T-helper 17 cell (primary cell): ENCODE measurements around the gene CAMK2N1. TPM values are rescaled to one million over a fixed set of nuclear protein-coding genes. Genes with fewer than 3 reads are reported as not detected.

Experiments used
- ATAC-seq: fragments of 150-1000 bp; cut with Tn5 transposase; 2 replicates; pipeline ENCODE4 v1.10.0; 2021; ENCODE audit warnings: mild to moderate bottlenecking, moderate library complexity
- DNase-seq, 3 donors: peaks; one replicate each; pipeline versions ENCODE4 v3.0.0 to v3.0.0-alpha.2; 2020 to 2021
- H3K9me3 ChIP-seq: one replicate; pipeline ENCODE4 v1.7.0; 2013; ENCODE audit warnings: low read length, mild to moderate bottlenecking; ENCODE audit not compliant: control insufficient read depth, poor library complexity, severe bottlenecking
- H3K27ac Mint-ChIP-seq: one replicate; pipeline ENCODE4 v1.8.0; 2022; ENCODE audit warnings: mild to moderate bottlenecking, moderate library complexity, mixed read lengths
- H3K27me3 Mint-ChIP-seq: one replicate; pipeline ENCODE4 v1.8.0; 2022; ENCODE audit warnings: mixed read lengths
- H3K36me3 Mint-ChIP-seq: one replicate; pipeline ENCODE4 v1.8.0; 2022; ENCODE audit warnings: low read depth, mixed read lengths
- H3K4me1 Mint-ChIP-seq: one replicate; pipeline ENCODE4 v1.8.0; 2022; ENCODE audit warnings: mild to moderate bottlenecking, mixed read lengths
- H3K4me3 Mint-ChIP-seq: one replicate; pipeline ENCODE4 v1.8.0; 2022; ENCODE audit warnings: mild to moderate bottlenecking, moderate library complexity, mixed read lengths
- total RNA-seq, 4 donors: library from RNA in 2 of 4; stranded (reverse) in 2 of 4; gene quantifications; one replicate each; pipeline ENCODE4 v1.2.3 and lab custom pipeline; 2022 to 2026

The CAMK2N1 gene
- total RNA-seq, 2 donors from 2014 or later = 5.3 to 6.3 TPM

DNA sequence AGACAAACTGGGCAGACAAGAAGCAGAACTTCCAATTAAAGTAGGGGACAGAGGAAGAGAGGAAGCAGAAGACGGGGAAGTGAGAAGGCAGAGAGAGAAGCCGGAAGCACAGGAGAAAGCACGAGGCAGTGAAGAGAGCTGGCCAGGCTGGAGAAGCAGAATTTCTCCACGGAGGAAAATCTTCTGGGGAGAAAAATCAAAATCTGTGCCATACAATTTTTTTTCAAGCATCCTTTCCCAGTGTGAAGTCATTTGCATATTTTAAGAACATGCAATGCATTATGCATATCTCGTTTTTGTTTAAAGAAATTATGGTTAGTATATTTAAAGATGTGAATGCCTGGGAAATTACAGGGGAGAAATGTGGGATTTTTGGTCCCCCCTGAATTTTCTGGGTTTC, 7.3 kb upstream of the CAMK2N1 start:
- H3K27me3 Mint-ChIP-seq = peaks cover 5% of the 10 kb centered on the region
- H3K4me3 Mint-ChIP-seq = no peak overlapping the region
- H3K27ac Mint-ChIP-seq = no peak overlapping the region
- peaks cover 3% of the 10 kb centered on the region for H3K4me1 Mint-ChIP-seq
- ATAC-seq (no peak), DNase-seq (no peak)
- H3K36me3 Mint-ChIP-seq = no peaks in the 10 kb centered on the region
- H3K9me3 ChIP-seq = no peaks in the 10 kb centered on the region

DNA sequence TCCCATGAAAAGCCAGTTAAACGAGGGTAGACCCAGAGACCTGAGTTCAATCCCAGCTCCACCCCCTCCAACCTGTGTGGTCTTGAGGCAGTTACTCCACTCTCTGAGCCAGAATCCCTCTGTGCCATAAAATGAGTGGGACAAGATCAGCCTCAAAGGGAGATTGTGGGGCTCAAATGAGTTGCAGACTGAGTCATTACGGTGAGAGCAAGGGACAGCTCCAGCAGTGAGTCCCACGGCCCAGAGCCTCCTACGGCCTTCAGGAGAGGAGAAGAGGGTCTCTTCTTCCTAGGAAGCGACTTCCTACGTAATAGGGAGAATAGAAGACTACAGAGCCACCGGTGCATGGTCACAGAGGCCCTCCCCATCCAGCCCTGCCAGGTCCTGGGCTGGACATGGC, 6.7 kb upstream of the CAMK2N1 start:
- Mint-ChIP-seq H3K4me3 (no peak overlapping the region), H3K4me1 (peaks cover 4% of the 10 kb centered on the region), H3K27ac (no peak overlapping the region), H3K36me3 (no peaks in the 10 kb centered on the region), H3K27me3 (peaks cover 11% of the 10 kb centered on the region)
- DNase-seq (no peak), ATAC-seq (no peak)
- H3K9me3 ChIP-seq = no peaks in the 10 kb centered on the region

DNA sequence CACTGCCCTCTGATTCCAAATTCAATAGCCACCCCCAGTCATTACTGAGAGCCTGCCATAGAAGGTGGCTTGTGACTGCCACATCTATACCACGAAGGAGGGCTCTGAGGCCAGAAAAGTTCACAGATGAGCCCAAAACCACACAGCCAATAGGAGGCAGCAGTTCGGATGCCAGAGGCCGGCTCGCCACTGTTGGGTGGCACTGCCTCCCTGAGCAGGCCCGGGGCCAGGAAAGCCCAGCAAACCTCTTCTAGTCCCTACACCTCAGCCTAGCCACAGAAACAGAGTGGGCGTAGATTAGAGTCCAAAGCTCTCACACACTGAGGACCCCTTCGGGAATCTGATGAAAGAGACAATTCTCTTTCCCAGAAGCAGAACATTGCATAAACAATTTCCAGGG, 5.9 kb upstream of the CAMK2N1 start:
- no peak for ATAC-seq
- no peak for DNase-seq
- H3K4me3 Mint-ChIP-seq = no peak overlapping the region
- H3K36me3 Mint-ChIP-seq = no peaks in the 10 kb centered on the region
- H3K4me1 Mint-ChIP-seq = peaks cover 8% of the 10 kb centered on the region
- no peak overlapping the region for H3K27ac Mint-ChIP-seq
- no peaks in the 10 kb centered on the region for H3K9me3 ChIP-seq
- H3K27me3 Mint-ChIP-seq = peaks cover 19% of the 10 kb centered on the region

DNA sequence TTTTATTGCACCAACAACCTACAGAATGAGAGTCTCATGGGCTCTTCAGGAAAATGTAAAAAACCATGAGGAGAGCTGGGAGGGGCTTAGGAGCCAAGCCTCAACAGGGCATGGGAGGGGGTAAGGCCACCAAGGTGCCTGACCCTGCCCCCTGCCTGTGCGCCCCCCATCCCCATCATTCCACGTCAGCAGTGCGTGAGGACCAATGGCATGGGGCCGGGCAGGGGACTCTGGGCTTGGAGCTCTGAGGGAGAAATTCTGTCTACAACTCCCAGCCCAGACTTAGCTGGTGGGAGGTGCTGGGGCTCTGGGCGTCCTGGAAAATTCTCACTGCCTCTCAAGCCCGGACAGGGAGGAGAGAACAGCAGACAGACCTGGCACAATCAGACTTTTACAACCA, 5.2 kb upstream of the CAMK2N1 start:
- H3K4me3 Mint-ChIP-seq = no peak overlapping the region
- peaks cover 19% of the 10 kb centered on the region for H3K27me3 Mint-ChIP-seq
- no peak overlapping the region for H3K27ac Mint-ChIP-seq
- no peak for DNase-seq
- ATAC-seq = no peak
- no peaks in the 10 kb centered on the region for H3K9me3 ChIP-seq
- no peaks in the 10 kb centered on the region for H3K36me3 Mint-ChIP-seq
- peaks cover 8% of the 10 kb centered on the region for H3K4me1 Mint-ChIP-seq

GRCh38 chr1:20487236-20487590, 1.2 kb upstream of the CAMK2N1 start:
- Mint-ChIP-seq H3K27me3 (peaks cover 40% of the 10 kb centered on the region), H3K4me3 (peak overlapping the region; percentile 98), H3K27ac (no peak overlapping the region), H3K4me1 (peaks cover 21% of the 10 kb centered on the region), H3K36me3 (peaks cover 5% of the 10 kb centered on the region)
- ATAC-seq (no peak), DNase-seq (no peak)
- no peaks in the 10 kb centered on the region for H3K9me3 ChIP-seq

DNA sequence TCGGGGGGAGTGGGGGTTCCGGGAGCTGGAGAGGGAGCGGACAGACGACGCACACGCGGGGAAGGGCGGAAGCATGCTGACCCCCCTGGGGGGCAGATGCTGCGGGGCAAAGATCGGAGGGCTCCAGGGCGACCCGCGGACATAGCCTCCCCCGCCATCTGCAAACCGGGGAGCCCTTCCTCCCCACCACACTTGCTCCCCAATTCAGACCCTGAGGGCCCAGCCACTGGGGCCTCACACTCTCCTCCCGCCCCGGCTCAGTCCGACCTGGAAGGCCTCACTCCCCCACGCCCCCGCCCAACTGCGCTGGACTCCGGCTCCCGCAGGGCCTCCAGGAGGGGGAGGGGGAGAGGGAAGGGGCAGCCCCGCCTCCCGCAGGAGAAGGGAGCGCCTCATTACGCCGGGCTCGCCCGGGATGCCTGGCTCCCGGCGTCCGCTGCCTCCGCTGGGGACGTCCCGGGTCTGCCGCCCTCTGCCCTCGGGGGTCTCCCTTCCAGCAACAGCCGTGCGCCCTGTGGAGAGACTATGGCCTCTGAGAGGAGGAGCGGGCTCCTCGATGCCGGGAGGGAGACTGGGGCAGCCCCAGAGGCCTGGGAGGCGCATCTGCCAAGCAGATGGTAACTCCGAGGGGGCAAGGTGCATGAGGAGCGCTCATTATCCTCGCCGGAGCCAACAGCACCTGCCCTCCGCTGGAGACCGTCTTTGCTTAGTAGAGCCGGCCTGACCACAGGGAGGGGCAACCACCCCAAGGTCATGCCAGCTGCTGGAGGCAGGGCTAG, 636 bp upstream of the CAMK2N1 start:
- H3K9me3 ChIP-seq = no peaks in the 10 kb centered on the region
- Mint-ChIP-seq H3K27me3 (peaks cover 45% of the 10 kb centered on the region), H3K27ac (peak overlapping the region; percentile 89), H3K4me1 (peaks cover 21% of the 10 kb centered on the region), H3K36me3 (peaks cover 5% of the 10 kb centered on the region), H3K4me3 (peak overlapping the region; percentile 98)
- ATAC-seq (peak; percentile 11), DNase-seq (no peak)

DNA sequence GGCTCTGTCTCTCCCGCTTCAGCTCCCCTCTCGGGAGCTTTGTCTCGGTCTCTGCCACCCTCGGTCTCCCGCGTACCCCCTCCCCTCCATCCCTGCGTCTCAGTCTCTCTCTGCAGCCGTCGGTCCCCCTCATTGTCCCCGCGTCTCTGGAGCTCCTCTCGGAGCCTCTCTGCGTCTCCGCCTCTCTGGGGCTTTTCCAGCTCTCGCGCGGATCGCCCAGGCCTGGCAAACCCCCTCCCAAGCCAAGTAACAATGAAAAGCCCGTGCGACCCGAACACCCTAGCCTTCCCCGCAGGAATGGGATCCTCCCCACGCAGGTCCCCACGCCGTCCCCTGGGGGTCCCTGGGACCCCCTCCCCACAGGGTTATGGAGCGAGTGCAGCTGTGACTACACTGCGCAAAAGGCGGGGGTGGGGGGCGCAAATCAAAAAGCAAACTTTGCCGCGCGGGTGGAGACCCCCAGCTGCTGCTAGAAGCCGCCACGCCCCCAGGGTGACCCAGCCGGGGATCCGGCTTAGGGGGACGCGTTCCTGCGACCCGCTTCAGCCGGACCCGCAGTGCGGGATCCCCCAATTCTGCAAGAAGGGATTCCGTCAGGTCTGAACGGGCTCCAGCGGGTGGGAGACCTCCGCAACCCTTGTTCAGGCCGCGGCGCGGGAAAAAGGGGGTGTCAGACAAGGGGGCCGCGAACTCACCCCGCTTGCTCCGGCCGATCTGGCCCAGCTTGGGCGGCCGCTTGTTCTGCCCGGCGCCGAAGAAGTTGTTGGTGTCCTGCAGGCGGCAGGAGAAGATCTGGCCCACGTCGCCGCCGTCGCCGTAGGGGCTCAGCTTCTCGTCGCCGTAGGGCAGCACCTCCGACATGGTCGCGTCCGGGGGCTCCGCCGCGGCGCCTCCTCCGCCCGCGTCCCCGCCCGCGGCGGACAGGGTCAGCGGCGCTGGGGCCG, 1.2 kb downstream of the CAMK2N1 start:
- Mint-ChIP-seq H3K27me3 (peaks cover 63% of the 10 kb centered on the region), H3K27ac (no peak overlapping the region), H3K4me3 (peak overlapping the region; percentile 92), H3K36me3 (peaks cover 5% of the 10 kb centered on the region), H3K4me1 (peaks cover 21% of the 10 kb centered on the region)
- H3K9me3 ChIP-seq = no peaks in the 10 kb centered on the region
- no peak for DNase-seq
- ATAC-seq = no peak

DNA sequence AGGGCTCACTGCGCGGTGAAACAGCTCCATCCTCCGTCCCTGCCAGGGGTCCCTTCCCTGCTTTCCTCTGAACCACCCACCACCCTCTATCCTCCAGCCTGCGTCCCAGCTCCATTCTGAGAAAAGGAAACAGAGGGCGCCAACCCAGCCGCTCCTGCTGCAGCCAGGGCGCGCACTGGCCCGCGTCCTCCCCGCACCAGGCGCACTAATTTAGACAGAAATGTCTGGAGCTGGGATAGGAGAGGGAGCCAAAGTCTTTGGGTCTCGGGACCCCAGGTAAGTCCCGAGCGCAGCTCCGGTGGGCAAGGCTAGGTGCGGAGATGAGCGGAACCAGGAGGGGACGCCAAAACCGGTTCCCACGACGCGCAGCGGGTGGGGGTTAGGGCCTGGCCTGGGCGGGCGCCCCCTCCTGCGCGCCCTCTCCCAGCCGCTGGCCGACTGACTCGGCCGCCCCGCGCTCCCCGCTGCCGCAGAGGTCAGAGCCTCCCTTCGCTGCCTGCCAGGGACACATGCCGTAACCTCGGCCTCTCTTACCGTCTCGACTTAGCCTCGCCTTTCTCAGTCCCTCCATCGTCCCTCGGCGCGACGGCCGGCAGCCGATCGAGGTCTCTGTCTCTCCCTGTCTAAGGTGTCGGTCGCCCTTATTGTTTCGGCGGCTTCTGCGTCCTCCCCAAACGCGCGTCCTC, 2.0 kb downstream of the CAMK2N1 start:
- H3K4me1 Mint-ChIP-seq = peaks cover 21% of the 10 kb centered on the region
- no peak overlapping the region for H3K27ac Mint-ChIP-seq
- H3K9me3 ChIP-seq = no peaks in the 10 kb centered on the region
- H3K4me3 Mint-ChIP-seq = peak overlapping the region; percentile 92
- peaks cover 5% of the 10 kb centered on the region for H3K36me3 Mint-ChIP-seq
- no peak for ATAC-seq
- peaks cover 72% of the 10 kb centered on the region for H3K27me3 Mint-ChIP-seq
- no peak for DNase-seq

DNA sequence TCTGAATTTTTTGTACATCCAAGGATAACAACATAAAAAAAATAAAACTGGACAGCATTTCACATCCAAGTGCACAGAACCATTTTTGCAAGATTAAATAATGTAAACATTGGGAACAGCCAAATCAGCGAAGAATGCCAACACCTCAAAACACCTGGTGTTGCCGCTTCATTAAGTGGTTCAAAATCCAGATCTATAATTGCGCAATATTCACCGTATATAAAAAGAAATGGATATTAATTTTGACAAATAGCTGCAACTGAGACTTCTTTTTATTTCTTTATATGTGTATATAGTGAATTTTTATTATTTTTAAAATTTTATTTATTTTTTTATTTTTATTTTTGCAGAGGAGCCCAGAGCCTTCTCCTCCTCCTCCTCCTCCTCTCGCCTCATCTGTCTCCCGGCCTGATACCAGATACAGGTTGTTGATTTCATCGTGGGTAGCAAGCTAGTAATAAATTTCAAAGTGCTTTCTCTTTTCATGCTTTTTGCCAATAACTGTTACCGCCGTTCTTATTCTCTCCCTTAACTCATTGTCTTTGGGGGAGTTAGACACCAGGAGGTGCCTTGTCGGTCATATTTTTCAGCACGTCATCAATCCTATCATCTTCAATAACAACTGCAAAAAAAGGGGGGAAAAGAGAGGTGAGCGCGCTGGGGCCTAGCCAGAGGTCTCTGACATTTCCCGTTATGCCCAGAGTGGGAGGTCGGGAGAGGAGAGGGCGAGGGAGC, 2.7 kb downstream of the CAMK2N1 start:
- Mint-ChIP-seq H3K36me3 (peaks cover 5% of the 10 kb centered on the region), H3K4me1 (peaks cover 20% of the 10 kb centered on the region), H3K27ac (no peak overlapping the region), H3K27me3 (peaks cover 69% of the 10 kb centered on the region), H3K4me3 (peak overlapping the region; percentile 82)
- no peak for DNase-seq
- no peak for ATAC-seq
- H3K9me3 ChIP-seq = no peaks in the 10 kb centered on the region

DNA sequence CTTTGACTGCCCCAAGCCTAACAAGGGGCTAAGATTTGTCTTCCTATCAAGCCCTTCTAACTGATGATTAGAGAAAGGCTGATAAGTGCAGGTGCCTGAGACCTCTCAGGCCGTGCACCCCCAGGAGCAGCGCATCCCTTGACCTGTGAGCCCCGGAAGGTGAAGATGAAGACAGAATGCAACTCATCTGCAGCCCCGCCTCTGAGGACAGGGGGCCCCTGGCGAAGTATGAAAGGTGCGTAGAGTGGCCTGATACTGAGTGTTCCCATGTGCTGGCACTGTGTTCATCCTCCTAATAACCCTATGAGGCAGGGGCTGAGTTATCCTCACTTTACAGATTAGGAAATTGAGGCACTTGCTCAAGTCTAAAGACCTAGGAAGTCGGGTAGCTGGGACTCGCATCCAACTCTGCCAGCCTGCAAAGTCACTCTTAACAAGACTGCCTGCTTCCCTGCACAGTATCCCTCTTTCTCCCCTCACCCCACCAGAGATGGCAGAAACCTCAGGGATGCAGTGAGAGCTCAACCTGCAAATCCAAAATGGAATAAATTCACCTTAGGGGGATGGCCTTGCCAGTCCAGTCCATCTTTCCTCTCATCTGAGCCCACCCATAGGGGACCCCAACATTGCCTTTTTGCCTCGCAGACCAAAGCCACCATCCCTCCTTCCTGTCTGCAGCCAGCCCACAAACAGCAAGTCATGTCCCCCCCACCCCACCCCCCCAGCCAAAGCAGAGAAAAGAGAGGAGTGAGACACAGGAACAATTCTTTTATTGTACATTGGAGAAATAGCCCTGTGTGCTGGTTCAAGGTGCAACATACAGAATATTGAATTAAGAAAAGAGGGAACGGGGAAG, 4.1 kb downstream of the CAMK2N1 start:
- ATAC-seq (no peak), DNase-seq (no peak)
- Mint-ChIP-seq H3K27me3 (peaks cover 67% of the 10 kb centered on the region), H3K4me3 (no peak overlapping the region), H3K36me3 (peaks cover 5% of the 10 kb centered on the region), H3K27ac (no peak overlapping the region), H3K4me1 (peaks cover 16% of the 10 kb centered on the region)
- no peaks in the 10 kb centered on the region for H3K9me3 ChIP-seq

DNA sequence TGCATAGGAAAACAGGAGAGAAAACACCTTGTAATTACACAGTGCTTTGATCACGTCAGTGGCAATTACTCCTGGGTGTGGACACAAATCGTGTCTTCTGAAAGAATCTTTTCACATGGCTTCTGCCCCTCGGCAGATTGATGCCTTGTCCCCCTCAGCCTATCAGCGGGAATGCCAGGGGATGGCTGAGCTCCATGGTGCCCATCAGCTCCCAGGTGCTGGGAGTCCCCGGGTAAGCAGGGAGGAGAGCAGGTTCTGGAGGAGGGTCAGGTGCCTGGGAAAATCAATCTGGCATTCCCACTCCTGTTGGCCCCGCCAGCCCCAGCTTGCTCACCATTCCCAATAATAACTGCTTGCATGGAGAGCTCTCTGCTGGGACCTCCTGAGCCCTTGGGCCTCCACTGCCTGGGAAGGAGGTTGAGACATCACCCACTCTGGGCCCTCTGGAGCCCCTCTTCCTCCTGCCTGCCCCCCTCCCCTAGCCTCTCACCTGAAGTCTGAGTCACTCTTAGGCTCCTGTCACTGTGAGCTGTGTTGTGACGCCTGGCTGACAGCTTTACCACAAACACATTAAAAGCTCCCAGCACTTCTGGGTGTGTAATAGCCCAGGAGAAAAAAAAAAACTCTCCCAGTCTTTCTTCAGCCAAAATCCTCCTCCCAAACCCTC, 4.9 kb downstream of the CAMK2N1 start:
- Mint-ChIP-seq H3K4me3 (no peak overlapping the region), H3K27me3 (peaks cover 74% of the 10 kb centered on the region), H3K36me3 (peaks cover 6% of the 10 kb centered on the region), H3K4me1 (peaks cover 16% of the 10 kb centered on the region), H3K27ac (no peak overlapping the region)
- ATAC-seq (no peak), DNase-seq (no peak)
- H3K9me3 ChIP-seq = no peaks in the 10 kb centered on the region
